ENCODE results near the gene SACS.
"Not testable (repeated sequence)": the region's sequence is repeated elsewhere in the genome, so short reads cannot be mapped to it uniquely, and the experiment has no call there.

SACS gene

DNA sequence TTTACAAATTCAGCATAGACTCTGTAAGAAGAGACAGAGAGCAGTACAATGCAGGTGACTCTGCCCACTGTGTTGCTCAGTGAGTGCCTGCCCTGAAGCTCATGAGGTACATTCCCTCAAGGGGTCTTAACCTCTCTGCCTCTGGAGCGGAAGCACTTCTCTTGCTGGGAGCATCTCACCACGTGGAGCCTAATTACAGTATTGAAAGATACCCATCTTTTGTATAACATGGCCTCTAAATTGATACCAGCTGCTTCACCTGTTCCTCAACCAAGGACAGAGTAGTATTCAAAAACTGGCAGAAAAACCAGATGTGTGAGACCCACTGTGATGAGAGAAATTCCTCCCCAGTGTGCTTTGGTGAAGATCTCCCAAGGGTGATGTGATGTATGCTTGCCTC, 77.1 kb downstream of the SACS start:
- DNase-seq (ENCODE audit: low spot score): no peak

- no peak for DNase-seq (ENCODE audit: low spot score)
Observed at GRCh38 chr13:23354520-23354919, 79.0 kb downstream of the SACS start.

DNA sequence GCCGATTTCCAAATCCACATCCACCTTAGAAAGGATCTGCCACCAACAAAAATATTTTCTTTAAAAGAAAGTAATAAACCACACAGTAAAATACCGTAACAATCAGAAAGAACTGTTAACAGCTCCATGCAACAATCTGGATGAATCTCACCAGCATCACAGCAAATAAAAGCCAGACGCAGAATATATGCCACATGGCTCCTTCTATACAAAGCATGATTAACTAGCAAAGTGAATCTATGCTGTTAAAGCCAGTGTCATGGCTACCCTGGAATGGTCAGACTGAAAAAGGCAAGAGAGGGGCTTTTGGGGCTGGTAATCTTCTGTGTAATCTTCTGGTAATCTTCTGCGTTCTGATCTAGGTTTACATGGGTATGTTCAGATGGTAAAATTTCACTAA, 81.3 kb downstream of the SACS start:
- no peak for DNase-seq (ENCODE audit: low spot score)

- no peak for DNase-seq (ENCODE audit: low spot score)
Observed at GRCh38 chr13:23350009-23350408, 83.5 kb downstream of the SACS start.

- no peak for DNase-seq (ENCODE audit: low spot score)
Observed at GRCh38 chr13:23349161-23349897, 84.2 kb downstream of the SACS start.

GRCh38 chr13:23348262-23349127, 85.0 kb downstream of the SACS start:
- no peak for DNase-seq (ENCODE audit: low spot score)

DNA sequence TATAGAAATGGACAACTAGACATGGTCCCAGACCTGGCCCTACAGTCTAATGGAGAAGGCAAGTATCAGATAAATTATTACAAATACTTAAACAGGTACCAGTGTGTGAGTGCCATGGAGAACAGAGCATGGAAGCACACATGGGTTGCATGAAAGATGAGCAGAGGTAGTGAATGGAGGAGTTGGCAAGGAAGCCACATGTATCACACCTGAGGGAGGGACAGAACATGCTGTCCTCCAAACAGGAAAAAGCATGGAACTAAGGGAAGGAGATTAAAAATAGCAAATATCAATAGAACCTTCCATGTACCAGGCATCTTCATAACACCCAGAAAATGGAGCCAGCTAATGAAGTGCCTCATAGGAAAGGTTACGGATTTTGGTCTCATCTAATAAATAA, 85.9 kb downstream of the SACS start:
- DNase-seq (ENCODE audit: low spot score): no peak

GRCh38 chr13:23344931-23345595, 88.4 kb downstream of the SACS start:
- no peak for DNase-seq (ENCODE audit: low spot score)

DNA sequence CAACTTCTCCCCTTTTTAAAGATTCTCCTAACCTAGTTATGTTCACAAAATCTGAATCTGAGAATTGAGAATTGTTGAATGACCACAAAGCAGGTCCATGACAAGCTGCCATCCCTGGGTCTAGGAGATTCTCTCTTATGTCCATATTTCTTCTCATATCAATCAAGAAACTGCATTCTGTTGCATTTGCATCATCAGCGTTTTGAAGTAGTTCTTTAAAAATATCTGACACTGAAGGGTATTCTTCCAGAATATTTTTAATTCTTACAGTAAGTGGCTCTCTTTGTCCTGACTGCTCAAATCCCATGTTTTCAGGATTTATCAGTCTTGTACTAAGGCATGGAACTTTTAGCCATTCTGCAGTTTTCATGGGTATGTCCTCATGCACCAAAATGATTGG, 94.3 kb downstream of the SACS start:
- no peak for DNase-seq (ENCODE audit: low spot score)

- no peak for DNase-seq (ENCODE audit: low spot score)
Observed at GRCh38 chr13:23330356-23330755, 103.1 kb downstream of the SACS start.

DNA sequence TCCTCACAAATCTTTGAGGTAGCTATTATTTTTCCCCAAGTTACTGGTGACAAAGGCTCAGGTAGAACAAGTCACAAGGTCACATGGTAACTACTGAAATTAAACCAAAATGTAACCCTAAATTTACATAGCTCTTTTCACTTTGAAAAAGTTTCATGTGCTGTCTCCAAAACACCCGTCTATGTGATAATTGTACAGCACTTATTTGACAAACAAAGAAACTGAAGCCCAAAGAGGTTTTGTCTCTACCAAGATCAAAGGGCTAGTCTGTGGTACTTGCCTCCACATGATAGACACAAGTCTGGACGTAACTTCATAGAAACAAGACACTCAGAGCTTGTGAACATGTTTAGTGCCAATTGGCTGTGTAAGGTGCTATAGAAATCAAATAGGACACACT, 108.3 kb downstream of the SACS start:
- no peak for DNase-seq (ENCODE audit: low spot score)

DNA sequence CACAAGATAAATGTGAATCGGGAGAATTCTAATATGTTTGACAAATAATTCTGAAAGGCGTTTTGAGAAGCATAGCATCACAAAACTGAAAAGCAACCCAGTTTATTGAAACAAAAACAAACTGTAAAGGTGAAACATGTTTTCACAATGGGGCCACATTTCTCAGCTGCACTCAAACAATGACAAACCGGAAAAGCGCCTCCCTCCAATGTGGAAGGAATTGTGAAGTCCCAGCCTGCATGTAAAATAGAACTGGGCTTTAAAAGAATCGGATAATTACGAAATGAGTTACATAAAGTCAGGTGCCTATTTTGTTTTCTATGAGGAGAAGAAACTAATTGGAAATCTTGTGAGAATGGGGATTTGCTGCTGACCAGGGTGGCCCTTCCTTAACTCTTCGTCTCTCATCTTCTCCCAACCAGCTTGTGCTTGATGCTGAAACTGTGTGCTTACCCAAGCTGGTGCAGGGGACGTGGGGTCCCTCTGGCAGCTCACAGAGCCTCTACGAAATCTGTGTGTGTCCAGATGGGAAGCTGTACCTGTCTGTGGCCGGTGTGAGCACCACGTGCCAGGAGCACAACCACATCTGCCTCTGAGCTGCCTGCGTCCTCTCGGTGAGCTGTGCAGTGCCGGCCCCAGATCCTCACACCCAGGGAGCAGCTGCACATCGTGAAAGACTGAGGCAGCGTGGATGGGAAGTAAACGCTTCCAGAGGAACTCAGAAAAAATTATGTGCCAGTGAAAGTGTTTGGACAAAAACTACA, 109.4 kb downstream of the SACS start:
- no peak for DNase-seq (ENCODE audit: low spot score)

DNA sequence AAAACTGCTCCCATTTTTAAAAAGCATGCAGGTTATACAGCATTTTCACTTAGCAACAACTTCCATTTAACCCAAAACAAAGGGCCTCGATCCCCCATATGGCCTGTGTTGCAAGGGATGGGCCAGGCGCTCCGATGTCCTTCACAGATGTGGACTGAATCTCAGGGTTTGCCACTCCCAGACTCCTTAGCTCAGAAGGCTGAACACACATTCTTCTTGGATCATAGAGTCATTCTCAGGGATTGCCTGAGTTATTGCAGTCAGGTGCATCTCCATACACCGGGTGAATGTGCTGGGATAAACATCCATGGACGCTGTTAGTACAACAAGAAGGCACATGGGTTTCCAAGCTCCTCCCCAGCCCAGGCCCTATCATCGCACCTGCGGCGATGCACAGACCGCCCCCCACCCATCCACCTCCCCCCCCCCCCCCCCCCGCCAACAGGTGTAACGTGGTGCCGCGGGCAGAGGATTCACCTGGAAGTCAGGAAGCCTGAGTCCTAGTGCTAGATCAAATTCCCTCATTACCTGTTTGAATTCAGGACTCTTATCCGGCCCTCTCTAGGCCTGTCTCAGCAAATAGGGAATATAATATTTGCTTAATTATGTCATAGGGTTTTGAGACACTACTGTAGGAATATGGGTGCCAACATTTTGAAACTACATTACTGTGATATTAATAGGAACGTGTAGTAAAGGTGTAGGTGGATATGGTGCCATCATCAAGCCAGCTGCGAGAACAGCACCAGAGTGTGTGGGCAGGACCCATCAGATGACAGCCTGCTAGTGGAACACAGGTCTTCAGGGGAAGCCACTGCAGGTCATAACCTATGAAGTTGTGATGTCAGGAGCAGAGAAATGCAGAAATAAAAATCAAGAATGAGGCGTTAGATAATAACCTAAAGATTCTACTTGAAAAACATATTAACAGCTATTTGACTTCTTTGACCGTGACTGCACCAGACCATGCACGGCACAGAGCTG, 110.9 kb downstream of the SACS start:
- DNase-seq (ENCODE audit: low spot score): no peak

DNA sequence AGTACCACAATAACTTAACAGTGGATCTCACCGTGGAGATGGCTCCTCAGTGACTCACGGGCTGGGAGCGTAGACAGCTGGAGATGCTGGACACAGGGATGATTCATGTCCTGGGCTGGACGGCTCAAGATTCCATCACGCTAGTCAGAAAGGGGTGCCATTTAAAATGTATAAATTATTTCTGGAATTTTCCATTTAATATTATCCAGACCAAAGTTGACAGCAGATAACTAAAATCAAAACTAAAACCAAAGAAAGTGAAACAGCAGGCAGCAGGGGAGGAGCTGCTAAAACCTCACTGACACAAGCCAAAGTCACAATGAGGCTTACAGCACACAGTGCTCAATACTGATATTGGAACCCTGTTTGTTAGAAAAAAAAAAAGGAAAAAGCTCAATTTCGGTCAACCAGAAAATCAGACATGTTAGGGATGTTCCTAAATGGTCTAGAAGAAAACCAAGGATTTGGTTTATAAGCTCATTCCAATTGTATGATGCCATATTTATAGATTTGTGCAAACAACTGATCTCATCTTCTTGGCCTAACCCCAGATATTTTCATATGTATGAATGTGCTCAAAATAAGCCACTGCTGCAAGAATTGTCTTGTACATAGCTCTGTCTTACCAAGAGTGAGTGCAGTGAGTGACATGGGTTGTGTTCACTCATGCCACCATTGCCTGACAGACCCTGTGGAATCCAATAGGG, 111.8 kb downstream of the SACS start:
- no peak for DNase-seq (ENCODE audit: low spot score)

- DNase-seq (ENCODE audit: low spot score): no peak
Observed at GRCh38 chr13:23320926-23321534, 112.5 kb downstream of the SACS start.

- DNase-seq (ENCODE audit: low spot score): no peak
Observed at GRCh38 chr13:23319883-23320224, 113.6 kb downstream of the SACS start.

- DNase-seq (ENCODE audit: low spot score): not testable (repeated sequence)
Observed at GRCh38 chr13:23314837-23315236, 118.7 kb downstream of the SACS start.

GRCh38 chr13:23292586-23292985, 140.9 kb downstream of the SACS start:
- DNase-seq (ENCODE audit: low spot score): no peak

DNA sequence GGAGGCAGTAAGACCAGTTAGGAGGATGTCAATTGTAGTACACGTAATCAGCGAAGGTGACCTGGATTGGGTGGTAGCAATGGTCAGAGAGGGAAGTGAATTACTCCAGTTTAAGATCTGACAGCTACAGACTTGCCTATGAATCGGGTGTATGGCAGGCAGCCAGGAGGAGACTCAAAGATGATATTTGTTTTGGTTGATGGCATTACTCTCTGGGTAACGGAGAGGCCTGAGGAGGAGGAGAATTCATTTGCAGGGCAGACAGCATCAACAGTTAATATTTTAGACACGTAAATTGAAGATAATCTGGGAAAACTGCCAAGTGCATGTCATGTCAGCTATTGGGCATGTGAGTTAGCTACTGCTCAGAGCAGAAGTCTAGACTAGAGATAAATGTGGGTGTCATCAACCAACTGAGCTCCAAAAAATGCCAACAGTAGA, 143.6 kb downstream of the SACS start:
- no peak for DNase-seq (ENCODE audit: low spot score)

- DNase-seq (ENCODE audit: low spot score): no peak
Observed at GRCh38 chr13:23288995-23289394, 144.5 kb downstream of the SACS start.

Data from CD4-positive, alpha-beta T cell treated with Interleukin-6 at 100 ng/mL for 8 hours (primary cell).